Ovary (tissue), 9 donors: ENCODE data around the gene UPF1. TPM values are rescaled to one million over a fixed set of nuclear protein-coding genes. Genes with fewer than 3 reads are reported as not detected.

Source experiments
- DNase-seq, 5 donors: peaks; one replicate each; pipeline ENCODE4 v3.0.0-alpha.2; 2019 to 2020
- H3K27ac ChIP-seq, 2 donors: fragments of 200-600 bp; one replicate each; pipeline versions ENCODE4 v1.5.1 to v1.8.0; 2019 to 2022
- H3K27me3 ChIP-seq: fragments of 200-600 bp; one replicate; pipeline ENCODE4 v1.8.0; 2022
- H3K36me3 ChIP-seq: fragments of 200-600 bp; sonication (generic); one replicate; pipeline ENCODE4 v1.5.1; 2019
- H3K4me1 ChIP-seq: one replicate; pipeline ENCODE4 v1.8.1; 2013; ENCODE audit warnings: mild to moderate bottlenecking, moderate library complexity; ENCODE audit not compliant: insufficient read depth
- H3K4me3 ChIP-seq: fragments of 200-600 bp; sonication (generic); one replicate; pipeline ENCODE4 v1.5.1; 2017
- H3K9me3 ChIP-seq, 2 donors: fragments of 200-600 bp in 1 of 2; sonication (generic) in 1 of 2; one replicate each; pipeline versions ENCODE4 v1.5.1 to v1.8.1; 2013 to 2019; ENCODE audit warnings: mild to moderate bottlenecking in 1 of 2, moderate library complexity in 1 of 2
- CTCF ChIP-seq, 3 donors: fragments of 450-650 bp in 2 of 3; fragments of 200-600 bp in 1 of 3; IDR thresholded peaks; one replicate each; pipeline versions ENCODE4 v1.5.1 to v1.8.0; 2016 to 2022; ENCODE audit warnings: antibody characterized with exemption in 3 of 3, mild to moderate bottlenecking in 1 of 3
- EP300 ChIP-seq: sonication (generic); formaldehyde crosslinking; IDR thresholded peaks from one replicate; pipeline ENCODE4 v1.6.1; 2017; ENCODE audit warnings: antibody characterized with exemption
- POLR2A ChIP-seq: fragments of 450-650 bp; IDR thresholded peaks from one replicate; pipeline ENCODE4 v1.6.1; 2017; ENCODE audit warnings: antibody characterized with exemption, mild to moderate bottlenecking, moderate library complexity
- WGBS, 3 donors: extraction: QIAGEN DNeasy Blood & Tissue Kit in 1 of 3; methylation state at CpG; one replicate each; pipeline versions ENCODE4 v1.1.5 to v1.1.7; 2013 to 2017; 5-methylcytosine and 5-hydroxymethylcytosine counted together
- intact Hi-C, 4 donors: fragments of 100-400 bp; cut with DNase I; formaldehyde crosslinking; loops; one replicate each; pipeline versions ENCODE4 v1.11.0 to v1.15.1; 2022 to 2023
- polyA plus RNA-seq, 2 donors: library from polyadenylated mRNA; stranded (reverse); fragments of 200-250 nt in 1 of 2; fragments of 350-450 nt in 1 of 2; fragmentation: Illumina TruSeq in 1 of 2; extraction: RNeasy Lipid Tissue Mini Kit (QIAGEN cat#74804) in 1 of 2; gene quantifications; one replicate each; pipeline ENCODE4 v1.2.3, GENCODE V29; 2013 to 2014
- total RNA-seq, 7 donors: library from RNA; depleted of rRNA in 2 of 7; stranded (reverse); fragments of >200 nt in 2 of 7; fragmentation: NEBNext Ultra II Directional in 3 of 7; extraction: Animal tissue kit (Norgen Biotek cat#: 25700) in 3 of 7; gene quantifications; one replicate each; pipeline versions ENCODE4 v1.1.0 to v1.2.4, GENCODE V29; 2016 to 2023
- donor health status: DM: no; HTN: no; CAD: no; lungs with moderate emphysema.
- donor health status: DM: no; HTN: no; CAD: no.
- donor health status: Bipolar disorder and iron deficiency.
- donor health status: DM: yes; HTN: yes; CAD: no.
- donor health status: DM: no; HTN: no; CAD: no.
- donor health status: DM: yes; HTN: yes; CAD: no.

Gene UPF1
- total and polyA plus RNA-seq, 9 donors = 35.4 to 89.0 (median 59.7) TPM

- WGBS, 3 donors = 62 to 76% (median 73%) methylated on average over 26 of the region's 26 CpGs
- Histone ChIP-seq H3K4me1 (peaks cover 35% of the 10 kb centered on the region), H3K27ac (no peak overlapping the region), H3K9me3 (no peaks in the 10 kb centered on the region), H3K4me3 (no peak overlapping the region), H3K27me3 (no peaks in the 10 kb centered on the region), H3K36me3 (no peaks in the 10 kb centered on the region)
- intact Hi-C loops = no loop called here
- TF ChIP-seq CTCF (IDR thresholded peaks at IDR 0.05) (no peak), EP300 (no peak), POLR2A (no peak)
- DNase-seq = no peak
These were observed 8.8 kb downstream of the UPF1 start for GRCh38 chr19:18840288-18841267.

GRCh38 chr19:18841400-18841799 lies 9.6 kb downstream of the UPF1 start:
- TF ChIP-seq POLR2A (no peak), CTCF (IDR thresholded peaks at IDR 0.05) (no peak), EP300 (no peak)
- Histone ChIP-seq H3K27ac (no peak overlapping the region), H3K9me3 (no peaks in the 10 kb centered on the region), H3K4me3 (no peak overlapping the region), H3K4me1 (peaks cover 35% of the 10 kb centered on the region), H3K36me3 (no peaks in the 10 kb centered on the region), H3K27me3 (no peaks in the 10 kb centered on the region)
- WGBS, 3 donors = 76 to 81% (median 78%) methylated on average over 15 of the region's 15 CpGs
- DNase-seq = no peak
- intact Hi-C loops = no loop called here

DNA sequence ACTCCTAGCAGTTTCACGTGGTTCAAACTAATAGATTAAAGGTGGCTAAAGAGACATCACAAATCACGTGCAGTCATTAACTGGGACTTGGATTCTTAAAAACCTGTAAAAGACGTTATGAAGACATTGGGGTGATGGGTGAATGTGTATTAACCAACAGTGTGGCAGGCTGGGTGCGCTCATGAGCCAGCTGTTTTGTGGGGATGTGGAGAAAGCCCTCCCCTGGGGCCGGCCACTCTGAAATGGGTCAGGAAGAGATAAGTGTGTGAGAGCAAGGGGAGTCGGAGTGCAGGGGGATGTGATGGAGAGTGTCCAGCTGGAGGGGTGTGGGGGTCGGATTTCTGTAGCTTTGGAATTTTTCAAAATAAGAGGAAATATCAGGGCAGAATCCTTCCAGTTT lies 10.4 kb downstream of the UPF1 start:
- 10 to 19% (median 11%) methylated on average over 7 of the region's 7 CpGs for WGBS, 3 donors
- no peak for DNase-seq
- TF ChIP-seq POLR2A (no peak), CTCF (IDR thresholded peaks at IDR 0.05) (no peak), EP300 (no peak)
- peaks cover 39% of the 10 kb centered on the region for H3K4me1 ChIP-seq
- no peaks in the 10 kb centered on the region for H3K36me3 ChIP-seq
- H3K27me3 ChIP-seq = no peaks in the 10 kb centered on the region
- no peaks in the 10 kb centered on the region for H3K9me3 ChIP-seq
- intact Hi-C loops = no loop called here
- no peak overlapping the region for H3K27ac ChIP-seq
- no peak overlapping the region for H3K4me3 ChIP-seq

DNA sequence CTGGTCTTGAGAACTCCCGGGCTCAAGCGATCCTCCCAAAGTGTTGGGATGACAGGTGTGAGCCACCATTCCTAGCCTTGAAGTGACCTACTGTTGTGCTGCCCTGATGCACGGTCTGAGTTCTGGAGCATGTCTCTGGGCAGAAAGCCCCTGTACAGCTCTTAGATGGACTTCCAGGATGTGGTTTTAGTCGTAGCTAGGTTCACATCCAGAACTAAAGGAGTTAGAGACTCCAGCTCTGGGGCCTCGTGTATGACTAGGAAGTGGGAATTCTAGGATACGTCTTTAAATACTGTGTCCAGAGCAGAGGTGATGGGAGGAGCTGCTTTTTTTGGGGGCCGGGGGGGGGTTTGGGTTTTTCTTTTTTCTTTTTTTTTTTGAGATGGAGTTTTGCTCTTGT lies 12.2 kb downstream of the UPF1 start:
- intact Hi-C loops = no loop called here
- Histone ChIP-seq H3K27me3 (no peaks in the 10 kb centered on the region), H3K36me3 (no peaks in the 10 kb centered on the region), H3K4me3 (no peak overlapping the region), H3K4me1 (peaks cover 48% of the 10 kb centered on the region), H3K27ac (no peak overlapping the region), H3K9me3 (no peaks in the 10 kb centered on the region)
- no peak for DNase-seq
- TF ChIP-seq CTCF (IDR thresholded peaks at IDR 0.05) (no peak), EP300 (no peak), POLR2A (no peak)
- 69 to 74% (median 73%) methylated on average over 7 of the region's 7 CpGs for WGBS, 3 donors
